ENCODE data around the gene MPG.

- no peak for TF ChIP-seq CTCF (IDR thresholded peaks at IDR 0.05)
- no peak for TF ChIP-seq EZH2 (IDR thresholded peaks at IDR 0.05; ENCODE audit: borderline replicate concordance, insufficient read depth, low read depth, low read length, poor library complexity, severe bottlenecking)
Observed at GRCh38 chr16:116015-116414, 38.0 kb downstream of the MPG start.
